Motor neuron (in vitro differentiated cells): ENCODE data around the gene FHIP1B. TPM values are rescaled to one million over a fixed set of nuclear protein-coding genes. Genes with fewer than 3 reads are reported as not detected.

Source experiments
- ATAC-seq, 8 experiments: fragments of 200-7000 bp; cut with Tn5 transposase; replicated peaks in 6 of 8; 2 replicates each; pipeline ENCODE4 v1.8.0; 2021; ENCODE audit warnings: mild to moderate bottlenecking in 8 of 8, moderate library complexity in 8 of 8
- H3K27ac ChIP-seq, 2 donors: fragments of 250-450 bp; sonication (Bioruptor Pico); 2 replicates each; pipeline ENCODE4 v1.9.0; 2021; ENCODE audit warnings: antibody characterized with exemption in 2 of 2, mild to moderate bottlenecking in 2 of 2, moderate library complexity in 1 of 2
- H3K4me1 ChIP-seq, 2 donors: fragments of 250-450 bp; sonication (Bioruptor Pico); replicated peaks in 1 of 2; 2 replicates each; pipeline ENCODE4 v1.6.1; 2021; ENCODE audit warnings: antibody characterized with exemption in 2 of 2, mild to moderate bottlenecking in 2 of 2, moderate library complexity in 1 of 2
- H3K4me3 ChIP-seq, 5 donors: fragments of 250-450 bp; sonication (Bioruptor Pico); 2 replicates each; pipeline ENCODE4 v1.9.0; 2021; ENCODE audit warnings: antibody characterized with exemption in 5 of 5, mild to moderate bottlenecking in 5 of 5, moderate library complexity in 4 of 5
- WGBS, 10 experiments: fragments of 450-650 bp; shearing (Covaris generic); methylation state at CpG; one replicate each; pipeline ENCODE4 v1.0.0; 2022; 5-methylcytosine and 5-hydroxymethylcytosine counted together
- in situ Hi-C, 9 experiments: fragments of 400-800 bp; cut with MboI; loops; one replicate each; pipeline ENCODE4 v1.15.0; 2021; ENCODE audit warnings: low sequenced_read_pairs in 9 of 9, low pct_unique_long_range_greater_than_20kb in 2 of 9; ENCODE audit not compliant: unreplicated experiment in 9 of 9
- total RNA-seq, 8 experiments: library from RNA; unstranded; fragments of 300-600 nt; gene quantifications; 2 replicates each; pipeline versions ENCODE4 v1.2.3 to v1.2.4, GENCODE V29; 2022

Gene FHIP1B
- total RNA-seq, 8 experiments from 2014 or later = 12.4 to 40.6 (median 25.9) TPM

DNA sequence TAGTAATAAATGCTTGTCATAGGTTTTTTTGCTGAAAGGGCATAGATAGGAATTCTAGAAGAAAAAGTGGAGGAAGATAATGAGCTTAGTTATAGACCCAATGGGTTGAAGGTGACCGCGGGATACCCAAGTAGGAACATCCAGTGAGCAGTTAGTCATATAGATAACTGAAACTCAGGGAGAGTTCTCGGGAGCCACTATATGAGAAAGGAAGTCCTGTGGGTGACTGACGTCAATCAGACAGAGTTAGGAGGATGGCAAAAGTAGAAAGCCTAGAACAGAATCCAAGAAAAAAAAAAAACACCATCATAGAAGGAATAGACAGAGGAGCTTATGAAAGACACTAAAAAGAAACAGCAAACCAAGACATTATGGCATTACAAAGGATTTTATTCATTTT lies 2.8 kb upstream of the FHIP1B start:
- no peak overlapping the region for H3K27ac ChIP-seq
- no peak overlapping the region for H3K4me3 ChIP-seq
- 67 to 93% (median 85%) methylated on average over 1 to 4 of the region's 4 CpGs for WGBS, 10 experiments
- in situ Hi-C loops = loop anchor here in 1 of 9 experiments (25.0 kb wide), 1 partner anchor 125 kb away; no protein-coding TSS in a partner anchor
- no peak for ATAC-seq
- peaks cover 9 to 14% of the 10 kb centered on the region in 2 donors for H3K4me1 ChIP-seq

DNA sequence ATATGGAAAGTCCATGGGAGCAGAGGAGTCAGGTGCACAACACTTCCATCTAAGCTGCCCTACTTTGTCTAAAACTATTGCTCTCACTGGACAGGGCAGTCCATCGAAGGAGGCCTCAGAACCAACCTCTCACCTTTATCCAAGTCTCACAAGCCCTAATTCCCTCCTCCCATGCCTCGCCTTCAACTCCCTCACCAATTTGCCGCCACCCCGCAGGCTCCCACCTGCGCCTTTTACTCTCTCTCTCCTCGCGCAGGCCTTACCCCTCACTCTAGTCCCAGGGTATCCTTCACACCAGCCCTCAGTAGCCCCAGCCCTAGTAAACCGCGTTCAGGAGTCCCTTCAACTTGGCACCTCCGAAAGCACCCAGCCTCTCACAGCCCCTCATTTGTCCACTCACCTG lies 451 bp downstream of the FHIP1B start:
- in situ Hi-C loops = loop anchor here in 1 of 9 experiments (25.0 kb wide), 1 partner anchor 128 kb away; no protein-coding TSS in a partner anchor
- H3K4me3 ChIP-seq = peak overlapping the region; percentile 62 to 80 (median 74)
- ATAC-seq = peak in 7 of 8 experiments; percentile 1 to 6 (median 2)
- WGBS, 10 experiments = 0 to 6% (median 1%) methylated on average over 3 to 9 of the region's 10 CpGs; no CpG with 5 or more reads in 2 of the 10 experiments
- H3K4me1 ChIP-seq = peaks cover 9 to 14% of the 10 kb centered on the region in 2 donors
- H3K27ac ChIP-seq = peak overlapping the region; percentile 62 to 83

DNA sequence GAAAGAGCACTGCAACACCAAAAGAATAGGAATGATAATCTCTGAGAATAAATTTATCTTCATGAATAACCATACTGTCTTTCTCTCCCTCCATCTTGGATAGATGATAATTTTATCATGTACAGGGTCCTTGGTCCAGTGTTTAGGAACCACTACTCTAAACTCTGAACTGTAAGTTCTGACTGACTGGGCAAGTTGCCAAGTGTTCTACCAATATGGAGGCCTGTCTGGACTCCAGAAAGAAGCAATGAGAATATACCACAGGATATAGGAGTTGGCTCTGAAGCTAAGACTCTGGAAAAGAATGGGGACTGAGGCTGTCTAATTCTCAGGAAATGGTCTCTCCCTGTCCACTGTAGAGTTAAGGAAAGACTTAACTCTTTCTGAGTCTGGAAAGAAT lies 1.5 kb downstream of the FHIP1B start:
- Histone ChIP-seq H3K4me3 (peak overlapping the region in 1 of 5 donors; percentile 74), H3K27ac (no peak overlapping the region), H3K4me1 (peaks cover 9 to 14% of the 10 kb centered on the region in 2 donors)
- in situ Hi-C loops = loop anchor here in 1 of 9 experiments (25.0 kb wide), 1 partner anchor 129 kb away; no protein-coding TSS in a partner anchor
- no peak for ATAC-seq

DNA sequence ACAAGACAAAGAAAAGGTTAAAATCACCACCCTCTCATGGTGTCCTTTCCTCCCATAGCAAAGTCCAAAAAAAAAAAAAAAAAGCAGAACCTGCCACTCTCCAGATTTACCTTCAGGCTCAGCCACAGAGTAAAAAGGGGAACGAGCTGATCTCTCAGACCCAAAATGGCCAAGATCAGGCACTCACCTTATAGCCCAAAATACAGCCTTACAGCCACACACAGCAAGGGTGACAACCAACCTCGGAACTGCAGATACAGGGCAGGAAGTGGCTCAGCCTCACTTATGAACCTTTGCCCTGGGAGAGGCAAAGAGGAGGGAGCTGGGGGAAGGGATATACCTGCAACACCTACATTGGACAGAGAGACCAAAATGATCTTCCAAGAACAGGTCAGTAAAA lies 4.5 kb downstream of the FHIP1B start:
- in situ Hi-C loops = loop anchor here in 1 of 9 experiments (25.0 kb wide), 1 partner anchor 132 kb away; no protein-coding TSS in a partner anchor
- WGBS, 10 experiments = 55 to 100% (median 94%) methylated on average over 1 to 2 of the region's 2 CpGs; no CpG with 5 or more reads in 3 of the 10 experiments
- no peak for ATAC-seq
- H3K4me3 ChIP-seq = no peak overlapping the region
- H3K4me1 ChIP-seq = peaks cover 9 to 10% of the 10 kb centered on the region in 2 donors
- no peak overlapping the region for H3K27ac ChIP-seq

DNA sequence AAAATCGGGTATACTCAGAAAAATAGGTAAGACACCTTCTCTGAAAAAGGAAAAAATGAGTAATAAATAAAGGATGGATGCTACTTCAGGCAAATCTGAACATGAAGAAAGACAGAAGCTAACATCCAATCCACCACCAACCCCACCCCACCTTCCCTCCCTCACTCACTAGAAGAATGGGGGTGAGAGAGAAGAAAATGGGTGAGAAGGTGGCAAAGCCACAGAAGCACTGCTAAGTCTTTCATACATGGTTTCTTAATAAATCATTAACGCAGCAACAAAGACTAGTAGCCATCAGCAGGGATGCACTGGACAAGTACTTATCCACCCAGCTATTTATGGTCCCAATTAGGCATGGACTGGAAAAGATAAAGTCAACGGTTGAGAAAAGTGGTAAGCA lies 5.9 kb downstream of the FHIP1B start:
- no peak overlapping the region for H3K4me3 ChIP-seq
- H3K4me1 ChIP-seq = peaks cover 6 to 7% of the 10 kb centered on the region in 2 donors
- in situ Hi-C loops = loop anchor here in 1 of 9 experiments (25.0 kb wide), 1 partner anchor 134 kb away; no protein-coding TSS in a partner anchor
- H3K27ac ChIP-seq = no peak overlapping the region
- ATAC-seq = no peak
- 50 to 100% (median 79%) methylated on average over 1 to 3 of the region's 3 CpGs for WGBS, 10 experiments

GRCh38 chr11:6225896-6226295 lies 8.5 kb downstream of the FHIP1B start:
- no peak overlapping the region for H3K27ac ChIP-seq
- H3K4me1 ChIP-seq = no peaks in the 10 kb centered on the region
- ATAC-seq = no peak
- in situ Hi-C loops = loop anchor here in 1 of 9 experiments (25.0 kb wide), 1 partner anchor 136 kb away; no protein-coding TSS in a partner anchor
- 67 to 100% (median 94%) methylated on average over 1 to 2 of the region's 2 CpGs; no CpG with 5 or more reads in 2 of the 10 experiments for WGBS, 10 experiments
- H3K4me3 ChIP-seq = no peak overlapping the region

DNA sequence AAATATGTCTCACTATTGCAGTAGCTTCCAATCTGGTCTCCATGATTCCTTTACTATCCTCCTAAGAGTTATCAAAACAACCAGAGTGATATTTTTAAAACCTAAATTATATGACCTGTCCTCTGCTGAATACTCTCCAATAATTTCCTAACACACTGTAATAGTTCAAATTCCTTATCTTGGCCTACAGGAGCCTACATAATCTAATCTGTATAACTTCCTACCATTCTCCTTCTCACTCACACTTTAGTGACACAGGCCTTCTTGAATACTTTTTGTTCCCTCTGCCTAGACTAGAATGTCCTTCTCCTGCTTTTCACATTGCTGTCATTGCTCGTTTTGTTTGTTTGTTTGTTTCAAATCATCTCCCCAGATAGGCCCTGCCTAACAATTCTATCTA lies 9.4 kb downstream of the FHIP1B start:
- no peak overlapping the region for H3K4me3 ChIP-seq
- in situ Hi-C loops = loop anchor here in 1 of 9 experiments (25.0 kb wide), 1 partner anchor 137 kb away; no protein-coding TSS in a partner anchor
- no peaks in the 10 kb centered on the region for H3K4me1 ChIP-seq
- no peak for ATAC-seq
- no peak overlapping the region for H3K27ac ChIP-seq
- WGBS, 10 experiments = 29 to 100% (median 67%) methylated on average over 1 of the region's 1 CpG; no CpG with 5 or more reads in 3 of the 10 experiments

GRCh38 chr11:6224421-6224820 lies 10.0 kb downstream of the FHIP1B start:
- H3K4me1 ChIP-seq = no peaks in the 10 kb centered on the region
- no peak overlapping the region for H3K27ac ChIP-seq
- ATAC-seq = no peak
- no peak overlapping the region for H3K4me3 ChIP-seq
- 100% methylated on average over 1 to 3 of the region's 3 CpGs; no CpG with 5 or more reads in 7 of the 10 experiments for WGBS, 10 experiments
- in situ Hi-C loops = no loop called here

DNA sequence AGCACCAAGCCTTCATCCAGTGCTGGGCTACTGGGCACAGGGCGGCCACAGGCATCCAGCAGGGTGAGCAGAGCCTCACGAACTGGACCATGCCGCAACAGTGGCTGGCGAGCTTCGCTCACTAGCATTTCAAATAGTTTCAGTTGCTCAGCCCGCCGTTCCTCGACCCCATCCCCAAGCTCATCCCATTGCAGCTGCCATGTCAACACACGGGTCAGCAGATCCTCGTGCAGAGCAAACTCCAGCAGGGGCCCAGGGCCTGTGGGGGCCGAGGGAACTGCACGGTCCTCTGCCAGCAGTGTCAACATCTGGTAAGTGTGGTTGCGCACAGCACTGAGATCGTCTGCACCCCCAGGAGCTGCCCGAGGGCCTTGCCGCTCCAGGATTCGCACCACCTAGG lies 10.6 kb downstream of the FHIP1B start:
- ATAC-seq = no peak
- in situ Hi-C loops = no loop called here
- Histone ChIP-seq H3K4me1 (no peaks in the 10 kb centered on the region), H3K27ac (no peak overlapping the region), H3K4me3 (no peak overlapping the region)
- WGBS, 10 experiments = 92 to 100% (median 99%) methylated on average over 2 to 12 of the region's 17 CpGs; no CpG with 5 or more reads in 6 of the 10 experiments

- in situ Hi-C loops = no loop called here
- 0 to 100% (median 83%) methylated on average over 1 to 2 of the region's 2 CpGs; no CpG with 5 or more reads in 1 of the 10 experiments for WGBS, 10 experiments
- Histone ChIP-seq H3K4me1 (no peaks in the 10 kb centered on the region), H3K27ac (no peak overlapping the region), H3K4me3 (no peak overlapping the region)
- peak in 3 of 8 experiments; percentile 98 to 100 (median 99) for ATAC-seq
Measured at GRCh38 chr11:6219359-6219758, 15.1 kb downstream of the FHIP1B start.

DNA sequence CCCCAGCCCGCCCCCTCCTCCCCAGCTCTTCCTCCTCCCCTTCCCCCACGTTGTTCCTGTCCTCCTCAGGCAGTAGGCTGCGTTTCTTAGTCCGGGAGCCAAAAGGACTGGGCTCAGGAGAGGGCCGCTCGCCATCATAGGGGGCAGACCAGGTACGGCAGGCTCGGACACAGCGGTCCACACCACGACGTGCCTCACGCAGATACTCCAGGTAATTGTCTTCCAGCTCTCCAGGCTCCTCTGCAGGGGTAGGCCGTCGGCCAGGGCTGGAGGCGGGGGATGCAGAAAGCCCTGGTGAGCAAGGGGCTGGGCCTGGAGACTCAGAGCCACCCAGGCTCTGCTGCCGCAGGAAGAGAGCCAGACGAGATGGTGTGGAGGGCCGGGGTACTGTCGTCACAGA lies 16.7 kb downstream of the FHIP1B start:
- Histone ChIP-seq H3K4me3 (no peak overlapping the region), H3K27ac (no peak overlapping the region), H3K4me1 (no peaks in the 10 kb centered on the region)
- in situ Hi-C loops = no loop called here
- no peak for ATAC-seq
- WGBS, 10 experiments = 60 to 100% (median 93%) methylated on average over 2 to 4 of the region's 19 CpGs; no CpG with 5 or more reads in 6 of the 10 experiments

- ATAC-seq = no peak
- in situ Hi-C loops = no loop called here
- WGBS, 10 experiments = 90 to 100% (median 100%) methylated on average over 1 to 4 of the region's 4 CpGs; no CpG with 5 or more reads in 1 of the 10 experiments
- no peak overlapping the region for H3K27ac ChIP-seq
- no peaks in the 10 kb centered on the region for H3K4me1 ChIP-seq
- H3K4me3 ChIP-seq = no peak overlapping the region
Measured at GRCh38 chr11:6216501-6216900, 17.9 kb downstream of the FHIP1B start.

DNA sequence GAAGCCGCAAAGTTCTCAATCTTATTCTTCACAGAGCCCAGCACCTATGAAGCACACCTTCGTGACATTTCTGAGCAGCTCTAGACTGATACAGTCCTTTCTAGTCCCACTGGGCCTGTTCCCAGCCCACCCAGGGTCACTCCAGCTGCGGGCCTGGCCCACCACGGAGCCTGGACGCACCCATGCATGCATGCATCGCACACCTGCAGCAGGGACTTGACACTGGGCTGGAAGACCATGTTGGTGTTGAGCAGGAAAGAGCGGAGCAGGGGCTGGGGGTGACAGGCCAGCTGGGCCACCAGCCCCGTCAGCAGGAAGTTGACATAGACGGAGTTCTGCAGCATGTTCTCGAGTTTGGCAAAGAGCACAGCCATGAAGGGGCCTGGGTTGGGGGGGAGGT lies 19.9 kb downstream of the FHIP1B start:
- no peak overlapping the region for H3K4me3 ChIP-seq
- ATAC-seq = no peak
- no peaks in the 10 kb centered on the region for H3K4me1 ChIP-seq
- no peak overlapping the region for H3K27ac ChIP-seq
- in situ Hi-C loops = no loop called here
- 93 to 100% (median 100%) methylated on average over 1 to 8 of the region's 10 CpGs; no CpG with 5 or more reads in 6 of the 10 experiments for WGBS, 10 experiments
